HepG2 (cell line): ENCODE results near the gene ACSL6. TPM values are rescaled to one million over a fixed set of nuclear protein-coding genes. Genes with fewer than 3 reads are reported as not detected.

Experiments
- AHR ChIP-seq: IDR thresholded peaks from 2 replicates; pipeline ENCODE4 v1.6.1; 2018; ENCODE audit warnings: missing genetic modification reagents, missing compliant biosample characterization
- ATF7-NPFF ChIP-seq: sonication (generic); formaldehyde crosslinking; IDR thresholded peaks from 2 replicates; pipeline ENCODE4 v1.8.1; 2023; ENCODE audit warnings: mild to moderate bottlenecking, low read depth, missing genetic modification reagents, moderate library complexity
- FOXK1 ChIP-seq: sonication (generic); formaldehyde crosslinking; IDR thresholded peaks from 2 replicates; pipeline ENCODE4 v1.4.0; 2020; ENCODE audit warnings: low read depth, missing genetic modification reagents, borderline replicate concordance
- FOXO1 ChIP-seq: sonication (generic); formaldehyde crosslinking; IDR thresholded peaks from 2 replicates; pipeline ENCODE4 v1.4.0; 2020; ENCODE audit warnings: missing genetic modification reagents
- HINFP ChIP-seq: sonication (generic); formaldehyde crosslinking; IDR thresholded peaks from 2 replicates; pipeline ENCODE4 v1.4.0; 2020; ENCODE audit warnings: low read depth, mild to moderate bottlenecking, missing genetic modification reagents
- JUNB ChIP-seq: sonication (generic); formaldehyde crosslinking; IDR thresholded peaks from 2 replicates; pipeline ENCODE4 v1.8.0; 2022; ENCODE audit warnings: missing genetic modification reagents, mild to moderate bottlenecking, borderline replicate concordance
- KAT2B ChIP-seq: fragments of 150-350 bp; IDR thresholded peaks from 2 replicates; pipeline ENCODE4 v1.6.1; 2014; ENCODE audit warnings: low read depth, low read length, borderline replicate concordance
- KLF16 ChIP-seq, 2 experiments: sonication (generic) in 1 of 2; formaldehyde crosslinking in 1 of 2; IDR thresholded peaks; 2 replicates each; pipeline versions ENCODE4 v1.6.1 to v1.8.0; 2016 to 2023; ENCODE audit warnings: missing genetic modification reagents in 2 of 2, missing compliant biosample characterization in 1 of 2
- KLF6 ChIP-seq: IDR thresholded peaks from 2 replicates; pipeline ENCODE4 v1.8.0; 2016; ENCODE audit warnings: missing biosample characterization, missing genetic modification reagents
- MED13 ChIP-seq: sonication (generic); formaldehyde crosslinking; IDR thresholded peaks from 2 replicates; pipeline ENCODE4 v1.5.0; 2020; ENCODE audit warnings: missing genetic modification reagents
- MEIS2 ChIP-seq: sonication (generic); formaldehyde crosslinking; IDR thresholded peaks from 2 replicates; pipeline ENCODE4 v1.9.0; 2021; ENCODE audit warnings: mild to moderate bottlenecking, missing genetic modification reagents
- PRDM4 ChIP-seq: sonication (generic); formaldehyde crosslinking; IDR thresholded peaks from 2 replicates; pipeline ENCODE4 v1.9.0; 2021; ENCODE audit warnings: missing genetic modification reagents, borderline replicate concordance
- REL ChIP-seq: sonication (generic); formaldehyde crosslinking; conservative IDR thresholded peaks from 2 replicates; pipeline ENCODE4 v1.8.0; 2022; ENCODE audit warnings: mild to moderate bottlenecking, missing genetic modification reagents, moderate library complexity
- SALL2 ChIP-seq: sonication (generic); formaldehyde crosslinking; IDR thresholded peaks from 2 replicates; pipeline ENCODE4 v1.8.1; 2023; ENCODE audit warnings: mild to moderate bottlenecking, missing genetic modification reagents, inconsistent platforms
- SIN3A ChIP-seq: IDR thresholded peaks from 2 replicates; pipeline ENCODE4 v1.6.1; 2011; ENCODE audit warnings: low read depth, mild to moderate bottlenecking, control low read depth, low read length, borderline replicate concordance
- ZBTB26 ChIP-seq: IDR thresholded peaks from 2 replicates; pipeline ENCODE4 v1.6.1; 2016; ENCODE audit warnings: missing compliant biosample characterization, missing genetic modification reagents, borderline replicate concordance
- ZBTB37 ChIP-seq: sonication (generic); formaldehyde crosslinking; IDR thresholded peaks from 2 replicates; pipeline ENCODE4 v1.4.0; 2020; ENCODE audit warnings: mild to moderate bottlenecking, missing genetic modification reagents
- ZBTB49 ChIP-seq: sonication (generic); formaldehyde crosslinking; IDR thresholded peaks from 2 replicates; pipeline ENCODE4 v1.4.0; 2020; ENCODE audit warnings: missing genetic modification reagents, borderline replicate concordance
- ZNF766 ChIP-seq: sonication (generic); formaldehyde crosslinking; IDR thresholded peaks from 2 replicates; pipeline ENCODE4 v1.5.0; 2020; ENCODE audit warnings: missing genetic modification reagents, borderline replicate concordance
- ZNF790 ChIP-seq: sonication (generic); formaldehyde crosslinking; IDR thresholded peaks from 2 replicates; pipeline ENCODE4 v1.8.0; 2022; ENCODE audit warnings: missing genetic modification reagents, mild to moderate bottlenecking, borderline replicate concordance
- polyA plus RNA-seq, 8 experiments: library from polyadenylated mRNA; depleted of rRNA in 3 of 8; stranded (reverse) in 7 of 8; unstranded in 1 of 8; fragments of >200 nt; fragmentation: Illumina TruSeq in 4 of 8; extraction: Trizol in 4 of 8; gene quantifications; 2 replicates each; pipeline versions ENCODE4 v1.2.1 to v1.2.3, GENCODE V29; 2011 to 2016; ENCODE audit warnings: low read depth in 4 of 8, missing spikeins in 1 of 8, mixed read lengths in 1 of 8; ENCODE audit not compliant: insufficient read depth in 1 of 8
- total RNA-seq, 5 experiments: library from RNA; depleted of rRNA; stranded (reverse); fragments of >200 nt; fragmentation: Illumina TruSeq; extraction: Trizol; gene quantifications; 2 replicates each; pipeline ENCODE4 v1.2.3, GENCODE V29; 2016; ENCODE audit warnings: low read depth in 1 of 5

ACSL6 gene
- total and polyA plus RNA-seq, 2 of the 13 experiments (the other 11 are each of a cell fraction or from before 2014, with no cell fraction given): 3.7 to 3.8 TPM

GRCh38 chr5:132012371-132013005, 1.0 kb upstream of the ACSL6 start (continued):
- peak; percentile 72; the same call in 1 of the 2 replicates for TF ChIP-seq FOXK1 (CRISPR knock-in tag)
- peak in 1 of 2 experiments; percentile 94; a peak in 2 of 4 replicates for TF ChIP-seq KLF16 (CRISPR knock-in tag; IDR thresholded peaks at IDR 0.05)
- peak; percentile 81 for TF ChIP-seq ZBTB26 (CRISPR knock-in tag)
- no peak for TF ChIP-seq ATF7-NPFF (CRISPR knock-in tag)
- peak; percentile 75 for TF ChIP-seq MEIS2 (CRISPR knock-in tag)
- TF ChIP-seq ZBTB37: no peak
- peak; percentile 73; the same call in 1 of the 2 replicates for TF ChIP-seq ZBTB49 (CRISPR knock-in tag)
- no peak for TF ChIP-seq JUNB (CRISPR knock-in tag)
- no peak for TF ChIP-seq MED13
- peak; percentile 67; the same call in 1 of the 2 replicates for TF ChIP-seq SIN3A
- TF ChIP-seq SALL2 (CRISPR knock-in tag): no peak
- peak; percentile 92 for TF ChIP-seq KLF6 (CRISPR knock-in tag)
- TF ChIP-seq PRDM4 (CRISPR knock-in tag): no peak
- peak; percentile 44; the same call in 1 of the 2 replicates for TF ChIP-seq FOXO1 (CRISPR knock-in tag)
- no peak for TF ChIP-seq HINFP (CRISPR knock-in tag)
- TF ChIP-seq AHR (CRISPR knock-in tag): peak; percentile 68; the same call in 1 of the 2 replicates
- TF ChIP-seq ZNF766: peak; percentile 84; the same call in 1 of the 2 replicates
- TF ChIP-seq KAT2B: no peak
- TF ChIP-seq ZNF790 (CRISPR knock-in tag): peak; percentile 77; the same call in 1 of the 2 replicates
- 0 out of 2 replicates have a peak, but pooled peaks have one; percentile 63 for TF ChIP-seq REL
